SU-DHL-6 (cell line): ENCODE data around the gene LRRC74A.

Experiments used
- H2AFZ ChIP-seq: fragments of 200-600 bp; sonication (generic); 2 replicates; pipeline ENCODE4 v1.6.1; 2014; ENCODE audit warnings: low read depth, mild to moderate bottlenecking, moderate library complexity, mixed read lengths, antibody characterized with exemption, low read length; ENCODE audit not compliant: severe bottlenecking
- H3F3A ChIP-seq: fragments of 200-600 bp; shearing (Covaris generic); 2 replicates; pipeline ENCODE4 v1.6.0; 2016; ENCODE audit warnings: antibody characterized with exemption, mild to moderate bottlenecking; ENCODE audit not compliant: insufficient read depth
- H3K27ac ChIP-seq: fragments of 200-600 bp; sonication (generic); 2 replicates; pipeline ENCODE4 v1.5.1; 2016; ENCODE audit warnings: low read depth, mild to moderate bottlenecking, low read length, moderate library complexity, mixed read lengths
- H3K27me3 ChIP-seq: fragments of 200-600 bp; sonication (generic), shearing (Covaris generic); 2 replicates; pipeline ENCODE4 v1.6.0; 2014; ENCODE audit warnings: mild to moderate bottlenecking, low read length
- H3K36me3 ChIP-seq: fragments of 200-600 bp; sonication (generic); 2 replicates; pipeline ENCODE4 v1.6.1; 2014; ENCODE audit warnings: mild to moderate bottlenecking, low read length, mixed read lengths
- H3K4me2 ChIP-seq: fragments of 300-600, 200-600 bp; shearing (Covaris generic), sonication (generic); 2 replicates; pipeline ENCODE4 v1.6.0; 2014; ENCODE audit warnings: low read length, low read depth, mild to moderate bottlenecking; ENCODE audit not compliant: poor library complexity, severe bottlenecking
- H3K4me3 ChIP-seq: fragments of 200-600 bp; sonication (generic); 2 replicates; pipeline ENCODE4 v1.5.1; 2014; ENCODE audit warnings: antibody characterized with exemption, low read length, mild to moderate bottlenecking, mixed read lengths; ENCODE audit not compliant: insufficient read depth, poor library complexity, severe bottlenecking
- H3K79me2 ChIP-seq: fragments of 200-600 bp; sonication (generic); 2 replicates; pipeline ENCODE4 v1.6.1; 2014; ENCODE audit warnings: mild to moderate bottlenecking, low read length, moderate library complexity; ENCODE audit not compliant: insufficient read depth
- H3K9ac ChIP-seq: fragments of 200-600 bp; sonication (generic); 2 replicates; pipeline ENCODE4 v1.7.0; 2014; ENCODE audit warnings: mild to moderate bottlenecking, low read length
- H3K9me2 ChIP-seq: fragments of 200-600 bp; sonication (generic); replicated peaks from 2 replicates; pipeline ENCODE4 v1.6.1; 2014; ENCODE audit warnings: low read length; ENCODE audit not compliant: insufficient read depth
- H3K9me3 ChIP-seq: fragments of 200-600 bp; sonication (generic); 2 replicates; pipeline ENCODE4 v1.6.1; 2014; ENCODE audit warnings: low read length, mixed read lengths; ENCODE audit not compliant: insufficient read depth
- H4K20me1 ChIP-seq: fragments of 200-600 bp; sonication (generic); 2 replicates; pipeline ENCODE4 v1.6.1; 2014; ENCODE audit warnings: low read depth, mild to moderate bottlenecking, antibody characterized with exemption, low read length, moderate library complexity, mixed read lengths
- CTCF ChIP-seq: fragments of 200-600 bp; sonication (generic); IDR thresholded peaks from one replicate; pipeline ENCODE4 v1.5.1; 2017; ENCODE audit warnings: antibody characterized with exemption, mild to moderate bottlenecking, low read length, moderate library complexity; ENCODE audit not compliant: insufficient read depth, poor library complexity, severe bottlenecking
- EZH2phosphoT487 ChIP-seq: fragments of 200-600 bp; sonication (generic), shearing (Covaris generic); conservative IDR thresholded peaks from 2 replicates; pipeline ENCODE4 v1.6.1; 2018; ENCODE audit warnings: mild to moderate bottlenecking, antibody characterized with exemption, low read length, moderate library complexity, mixed read lengths

Gene LRRC74A

GRCh38 chr14:76782115-76782884 lies 43.9 kb upstream of the LRRC74A start:
- Histone ChIP-seq H3K27me3 (no peaks in the 10 kb centered on the region), H3K36me3 (no peaks in the 10 kb centered on the region), H3K4me2 (no peak overlapping the region), H4K20me1 (no peaks in the 10 kb centered on the region), H3K9ac (no peak overlapping the region), H3K27ac (no peak overlapping the region), H3F3A (no peaks in the 10 kb centered on the region), H3K9me2 (no peaks in the 10 kb centered on the region), H3K4me3 (no peak overlapping the region), H3K79me2 (no peaks in the 10 kb centered on the region), H2AFZ (no peak overlapping the region), H3K9me3 (no peaks in the 10 kb centered on the region)
- TF ChIP-seq CTCF = no peak
- no peak for TF ChIP-seq EZH2phosphoT487

GRCh38 chr14:76782885-76783566 lies 43.2 kb upstream of the LRRC74A start:
- no peaks in the 10 kb centered on the region for H3F3A ChIP-seq
- H3K4me2 ChIP-seq = no peak overlapping the region
- no peaks in the 10 kb centered on the region for H4K20me1 ChIP-seq
- no peak overlapping the region for H3K4me3 ChIP-seq
- H3K27ac ChIP-seq = no peak overlapping the region
- no peak overlapping the region for H3K9ac ChIP-seq
- no peaks in the 10 kb centered on the region for H3K9me2 ChIP-seq
- no peaks in the 10 kb centered on the region for H3K9me3 ChIP-seq
- no peaks in the 10 kb centered on the region for H3K36me3 ChIP-seq
- TF ChIP-seq EZH2phosphoT487 (no peak), CTCF (no peak)
- H2AFZ ChIP-seq = no peak overlapping the region
- H3K27me3 ChIP-seq = no peaks in the 10 kb centered on the region
- no peaks in the 10 kb centered on the region for H3K79me2 ChIP-seq

- no peak overlapping the region for H3K4me2 ChIP-seq
- H2AFZ ChIP-seq = no peak overlapping the region
- no peaks in the 10 kb centered on the region for H3K9me3 ChIP-seq
- no peaks in the 10 kb centered on the region for H3K79me2 ChIP-seq
- H3K9me2 ChIP-seq = no peaks in the 10 kb centered on the region
- H3F3A ChIP-seq = no peaks in the 10 kb centered on the region
- H3K4me3 ChIP-seq = no peak overlapping the region
- no peaks in the 10 kb centered on the region for H4K20me1 ChIP-seq
- no peaks in the 10 kb centered on the region for H3K36me3 ChIP-seq
- no peak overlapping the region for H3K9ac ChIP-seq
- TF ChIP-seq EZH2phosphoT487 (no peak), CTCF (no peak)
- H3K27ac ChIP-seq = no peak overlapping the region
- no peaks in the 10 kb centered on the region for H3K27me3 ChIP-seq
Observed at GRCh38 chr14:76784266-76784874, 41.8 kb upstream of the LRRC74A start.
